Measurements from ENCODE around the gene TM4SF5. TPM values are rescaled to one million over a fixed set of nuclear protein-coding genes. Genes with fewer than 3 reads are reported as not detected.

TM4SF5 gene
- total and polyA plus RNA-seq, 7 donors: 0.34 TPM; not detected in 6

- Histone ChIP-seq H3K27me3 (ENCODE audit: insufficient read depth in 3 of 3, low read length in 2 of 3) (no peaks in the 10 kb centered on the region), H3K4me3 (no peak overlapping the region), H3K9me3 (no peaks in the 10 kb centered on the region), H3K4me1 (peaks cover 12% of the 10 kb centered on the region), H3K27ac (no peak overlapping the region), H3K36me3 (ENCODE audit: insufficient read depth in 1 of 2, low read depth in 1 of 2) (peaks cover 0 to 18% of the 10 kb centered on the region in 2 donors)
- TF ChIP-seq CTCF (IDR thresholded peaks at IDR 0.05): no peak
- WGBS, 3 donors: 93 to 94% (median 93%) methylated on average over 12 of the region's 12 CpGs
- ATAC-seq (no peak), DNase-seq (peak in 1 of 2 donors; percentile 14)
- intact Hi-C loops (cut with DNase I): no loop called here
Observed at GRCh38 chr17:4811471-4811870, 39.8 kb downstream of the TM4SF5 start.

DNA sequence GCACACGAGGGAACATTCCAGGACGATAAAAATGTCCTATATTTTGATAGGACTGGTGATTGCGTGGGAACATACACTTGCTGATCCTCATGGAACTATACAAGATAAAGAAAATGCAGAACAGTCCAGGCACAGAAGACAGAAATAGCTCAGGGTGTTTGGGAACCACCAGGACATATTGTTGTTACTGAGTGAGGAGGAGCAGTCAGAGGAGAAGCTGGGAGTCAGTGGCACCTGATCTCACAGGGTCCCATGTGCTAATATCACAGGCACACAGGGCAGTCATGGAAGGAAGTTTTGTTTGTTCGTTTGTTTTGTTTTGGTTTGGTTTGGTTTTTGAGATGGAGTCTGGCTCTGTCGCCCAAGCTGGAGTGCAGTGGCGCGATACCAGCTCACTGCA is 41.0 kb downstream of the TM4SF5 start:
- intact Hi-C loops (cut with DNase I): no loop called here
- peaks cover 0 to 28% of the 10 kb centered on the region in 2 donors for H3K36me3 ChIP-seq (ENCODE audit: insufficient read depth in 1 of 2, low read depth in 1 of 2)
- no peaks in the 10 kb centered on the region for H3K27me3 ChIP-seq (ENCODE audit: insufficient read depth in 3 of 3, low read length in 2 of 3)
- H3K4me3 ChIP-seq: no peak overlapping the region
- no peak for TF ChIP-seq CTCF (IDR thresholded peaks at IDR 0.05)
- ATAC-seq (no peak), DNase-seq (no peak)
- H3K27ac ChIP-seq: no peak overlapping the region
- H3K9me3 ChIP-seq: no peaks in the 10 kb centered on the region
- peaks cover 10% of the 10 kb centered on the region for H3K4me1 ChIP-seq
- 74 to 84% (median 79%) methylated on average over 7 of the region's 7 CpGs for WGBS, 3 donors

GRCh38 chr17:4815043-4815675 is 43.5 kb downstream of the TM4SF5 start:
- Histone ChIP-seq H3K27ac (no peak overlapping the region), H3K4me1 (no peaks in the 10 kb centered on the region), H3K36me3 (ENCODE audit: insufficient read depth in 1 of 2, low read depth in 1 of 2) (peaks cover 0 to 32% of the 10 kb centered on the region in 2 donors), H3K27me3 (ENCODE audit: insufficient read depth in 3 of 3, low read length in 2 of 3) (no peaks in the 10 kb centered on the region), H3K9me3 (no peaks in the 10 kb centered on the region), H3K4me3 (no peak overlapping the region)
- DNase-seq: peak in 1 of 2 donors; percentile 19
- TF ChIP-seq CTCF (IDR thresholded peaks at IDR 0.05): no peak
- ATAC-seq: no peak
- WGBS, 3 donors: 85 to 94% (median 89%) methylated on average over 7 of the region's 7 CpGs
- intact Hi-C loops (cut with DNase I): no loop called here

DNA sequence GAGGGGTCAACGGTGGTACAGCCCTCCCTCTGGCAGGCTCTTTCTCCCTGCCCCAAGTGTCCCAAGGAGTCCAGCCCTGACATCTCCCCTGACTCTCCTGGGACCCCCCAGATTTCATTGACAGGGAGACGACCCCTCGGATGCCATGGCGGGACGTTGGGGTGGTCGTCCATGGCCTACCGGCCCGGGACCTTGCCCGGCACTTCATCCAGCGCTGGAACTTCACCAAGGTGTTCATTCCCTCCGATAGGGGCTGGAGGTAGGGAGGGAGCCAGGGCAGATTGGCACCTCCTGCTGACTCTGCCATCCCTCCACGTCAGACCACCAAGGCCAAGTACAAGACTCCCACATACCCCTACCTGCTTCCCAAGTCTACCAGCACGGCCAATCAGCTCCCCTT is 45.1 kb downstream of the TM4SF5 start:
- Histone ChIP-seq H3K27me3 (ENCODE audit: insufficient read depth in 3 of 3, low read length in 2 of 3) (no peaks in the 10 kb centered on the region), H3K36me3 (ENCODE audit: insufficient read depth in 1 of 2, low read depth in 1 of 2) (peaks cover 0 to 40% of the 10 kb centered on the region in 2 donors), H3K4me3 (no peak overlapping the region), H3K4me1 (no peaks in the 10 kb centered on the region), H3K27ac (no peak overlapping the region), H3K9me3 (no peaks in the 10 kb centered on the region)
- TF ChIP-seq CTCF (IDR thresholded peaks at IDR 0.05): no peak
- ATAC-seq: no peak
- WGBS, 3 donors: 90 to 92% (median 92%) methylated on average over 13 of the region's 13 CpGs
- DNase-seq: peak in 1 of 2 donors; percentile 15
- intact Hi-C loops (cut with DNase I): no loop called here

- WGBS, 3 donors: 81 to 87% (median 86%) methylated on average over 11 to 12 of the region's 12 CpGs
Observed at GRCh38 chr17:4818276-4818675, 46.6 kb downstream of the TM4SF5 start.

More at GRCh38 chr17:4818276-4818675, 46.6 kb downstream of the TM4SF5 start:
- Histone ChIP-seq H3K27ac (no peak overlapping the region), H3K9me3 (no peaks in the 10 kb centered on the region), H3K27me3 (ENCODE audit: insufficient read depth in 3 of 3, low read length in 2 of 3) (no peaks in the 10 kb centered on the region), H3K36me3 (ENCODE audit: insufficient read depth in 1 of 2, low read depth in 1 of 2) (peaks cover 0 to 43% of the 10 kb centered on the region in 2 donors), H3K4me1 (no peaks in the 10 kb centered on the region), H3K4me3 (no peak overlapping the region)
- DNase-seq: peak in 1 of 2 donors; percentile 30
- no peak for ATAC-seq
- TF ChIP-seq CTCF (IDR thresholded peaks at IDR 0.05): no peak
- intact Hi-C loops (cut with DNase I): no loop called here
